ENCODE results near the gene FUBP3.

- TF ChIP-seq CTCF (IDR thresholded peaks at IDR 0.05) (no peak), RCOR1 (IDR thresholded peaks at IDR 0.05; ENCODE audit: low read depth, low read length) (no peak), POLR2A (IDR thresholded peaks at IDR 0.05; ENCODE audit: low read length) (no peak), JUN (IDR thresholded peaks at IDR 0.05) (no peak), PBX3 (IDR thresholded peaks at IDR 0.05) (no peak), ZC3H11A (IDR thresholded peaks at IDR 0.05) (no peak), TFCP2L1 (CRISPR knock-in tag; IDR thresholded peaks at IDR 0.05) (no peak), MAFK (IDR thresholded peaks at IDR 0.05; ENCODE audit: partially characterized antibody) (no peak), FOSL2 (IDR thresholded peaks at IDR 0.05) (no peak), FOSL2 (CRISPR knock-in tag; IDR thresholded peaks at IDR 0.05) (no peak), BHLHE40 (IDR thresholded peaks at IDR 0.05; ENCODE audit: low read depth, low read length) (no peak), RAD21 (conservative IDR thresholded peaks at IDR 0.05 in 1 of 2, IDR thresholded peaks at IDR 0.05 in 1 of 2) (no peak), SREBF2 (IDR thresholded peaks at IDR 0.05) (no peak)
Observed at GRCh38 chr9:130548103-130548502, 31.3 kb upstream of the FUBP3 start.

All from A549 (cell line).